ENCODE measurements around the gene CHCHD6.

Gene CHCHD6

DNA sequence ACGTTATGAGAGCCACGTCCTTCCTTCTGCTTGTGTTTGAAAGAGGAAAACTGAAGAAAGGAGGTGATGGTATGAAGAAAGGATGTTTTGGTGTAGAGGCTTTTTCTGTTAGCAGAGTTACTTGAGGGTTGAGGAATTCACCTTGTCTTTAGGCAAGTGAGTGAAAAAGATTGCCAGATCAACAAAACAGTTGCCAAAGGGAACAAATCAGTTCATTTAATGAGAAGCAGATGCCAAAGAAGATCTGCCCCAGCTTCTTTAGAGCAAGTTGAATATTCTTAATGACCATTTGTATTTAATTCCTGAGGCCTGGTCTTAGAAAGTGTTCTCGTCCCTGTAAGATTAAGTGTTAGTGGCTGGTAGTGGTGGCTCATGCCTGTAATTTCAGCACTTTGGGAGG is 2.6 kb downstream of the CHCHD6 start:
- DNase-seq = no peak

DNA sequence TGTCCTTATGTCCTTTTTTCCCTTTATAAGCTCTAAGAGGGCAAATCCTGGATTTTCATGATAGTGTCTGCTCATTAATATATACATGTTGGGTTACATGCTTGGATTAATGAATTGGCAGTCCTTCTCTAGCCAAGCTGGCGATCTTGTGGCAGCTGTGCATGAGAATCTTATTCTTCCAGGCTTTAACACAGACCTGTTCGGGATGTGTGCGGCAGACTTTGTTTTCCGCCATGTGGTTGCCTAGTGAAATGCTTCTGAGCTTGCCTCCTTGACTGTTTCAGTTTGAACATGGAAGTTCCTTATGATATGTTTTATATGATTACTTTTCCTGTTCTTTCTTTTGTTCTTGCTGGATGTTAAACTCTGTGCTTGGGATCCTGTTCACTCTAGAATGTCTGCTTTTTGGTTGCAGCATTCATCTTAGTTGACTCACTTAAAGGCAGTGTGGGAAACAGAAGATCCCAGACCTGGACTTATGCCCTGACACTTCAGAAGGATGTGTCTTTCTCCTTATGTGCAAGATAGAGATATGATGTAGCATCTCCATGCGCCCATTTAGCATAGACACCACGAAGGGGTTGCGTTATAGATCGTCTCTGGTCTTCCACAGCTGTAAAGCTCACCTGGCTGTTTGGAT is 7.2 kb downstream of the CHCHD6 start:
- no peak for DNase-seq

DNA sequence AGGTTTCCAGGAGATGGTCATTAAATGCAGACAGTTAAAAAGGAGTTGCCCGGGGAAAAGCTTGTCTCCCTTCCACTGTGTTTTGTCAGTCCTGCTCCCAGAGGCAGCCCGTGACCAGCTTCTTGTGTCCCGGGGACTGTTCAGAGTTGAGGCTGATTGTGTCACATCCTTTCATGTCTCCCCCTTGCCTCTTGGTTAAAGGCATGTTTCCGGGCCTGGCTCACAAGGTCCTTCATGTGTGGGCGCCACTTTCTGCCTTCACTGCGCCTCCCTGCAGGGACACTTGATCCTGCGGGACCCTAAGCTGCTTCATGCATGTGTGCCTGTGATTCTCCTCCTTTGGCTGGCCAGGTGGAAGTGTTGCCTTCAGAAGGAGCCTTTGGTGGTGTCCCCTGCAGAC is 9.2 kb downstream of the CHCHD6 start:
- no peak for DNase-seq

DNA sequence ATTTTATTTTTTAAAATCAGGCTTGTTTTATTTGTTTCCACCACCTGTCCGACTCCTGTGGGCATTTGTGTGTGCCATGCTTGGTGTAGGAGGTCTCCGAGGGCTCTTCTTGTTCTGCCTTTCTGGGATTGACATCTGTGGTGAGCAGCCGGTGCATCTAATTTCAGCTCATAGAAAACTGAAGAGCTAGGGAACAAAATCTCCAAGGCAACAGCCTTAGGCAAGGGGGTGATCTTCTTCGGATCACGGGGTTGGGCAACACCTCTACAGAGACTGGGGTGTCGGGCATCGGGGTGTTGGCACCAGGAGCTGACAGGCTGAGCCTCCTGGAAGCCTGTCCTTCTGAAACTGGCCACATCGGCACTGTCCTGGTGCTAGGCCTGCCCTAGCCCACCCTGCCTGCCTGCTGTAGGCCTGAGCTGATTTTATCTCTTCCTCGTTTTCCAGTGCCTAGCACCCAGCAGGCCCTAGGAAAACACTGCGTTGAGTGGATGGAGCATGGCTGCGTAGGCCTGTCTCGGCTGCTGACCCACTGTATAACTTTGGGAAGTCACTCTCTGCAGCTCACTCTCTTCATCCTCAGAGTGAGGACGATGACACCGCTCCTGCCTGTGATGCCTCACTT is 10.3 kb downstream of the CHCHD6 start:
- no peak for DNase-seq

DNA sequence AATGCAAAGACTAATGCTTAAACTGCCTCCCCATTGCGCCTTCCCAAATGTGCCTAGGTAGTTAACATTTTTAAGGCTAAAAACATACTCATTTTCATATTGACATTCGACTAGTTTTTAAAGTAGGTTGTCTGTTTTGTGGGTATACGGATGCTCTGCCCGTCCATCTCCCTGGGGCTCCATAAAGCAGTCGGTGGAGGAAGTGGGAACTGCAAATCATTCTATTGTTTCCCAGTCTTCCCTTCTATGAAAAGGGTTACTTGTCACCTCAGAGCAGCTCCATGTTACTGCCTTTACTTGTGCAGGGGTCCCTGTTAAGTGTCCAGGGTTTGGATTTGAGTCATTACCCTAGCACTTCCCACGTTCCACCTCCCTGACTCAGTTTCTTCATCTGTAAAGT is 10.9 kb downstream of the CHCHD6 start:
- DNase-seq = no peak

DNA sequence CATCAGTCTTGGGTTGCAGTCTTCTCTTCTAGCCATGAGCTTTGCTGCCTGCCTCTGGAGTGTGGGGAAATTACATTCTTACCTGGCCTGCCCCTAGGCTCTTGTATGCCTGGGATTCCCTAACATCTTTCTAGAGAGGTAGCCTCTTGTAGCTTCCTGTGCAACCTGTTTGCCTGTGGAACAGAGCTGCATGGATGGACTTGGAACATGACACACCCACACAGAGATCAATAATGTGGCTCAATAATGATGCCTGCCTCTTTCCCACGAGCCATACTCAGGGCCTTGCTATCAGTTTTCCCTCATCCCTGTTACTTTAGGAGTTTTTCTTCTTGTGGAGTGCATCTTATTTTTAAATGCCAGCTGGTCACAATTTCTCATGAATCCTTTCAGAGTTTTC is 11.4 kb downstream of the CHCHD6 start:
- no peak for DNase-seq

DNA sequence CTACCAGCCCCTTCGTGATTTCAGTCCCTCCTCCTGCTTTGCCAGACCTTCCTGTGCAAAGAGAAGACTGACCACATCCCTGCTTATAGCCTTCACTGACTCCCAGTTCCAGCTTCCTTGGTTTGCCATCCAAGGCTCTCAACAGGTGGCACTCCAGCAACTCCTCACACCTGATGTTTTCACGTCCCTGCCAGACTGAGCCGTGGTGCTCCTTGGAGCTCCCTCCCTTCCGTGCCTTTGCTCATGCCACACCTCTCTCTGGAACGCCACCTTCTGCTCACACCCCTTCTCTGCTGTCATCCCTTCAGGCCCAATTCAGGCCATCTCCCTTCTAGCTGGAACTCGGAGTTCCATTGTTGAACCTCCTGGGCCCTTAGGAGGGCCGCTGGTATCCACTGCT is 12.0 kb downstream of the CHCHD6 start:
- DNase-seq = no peak

DNA sequence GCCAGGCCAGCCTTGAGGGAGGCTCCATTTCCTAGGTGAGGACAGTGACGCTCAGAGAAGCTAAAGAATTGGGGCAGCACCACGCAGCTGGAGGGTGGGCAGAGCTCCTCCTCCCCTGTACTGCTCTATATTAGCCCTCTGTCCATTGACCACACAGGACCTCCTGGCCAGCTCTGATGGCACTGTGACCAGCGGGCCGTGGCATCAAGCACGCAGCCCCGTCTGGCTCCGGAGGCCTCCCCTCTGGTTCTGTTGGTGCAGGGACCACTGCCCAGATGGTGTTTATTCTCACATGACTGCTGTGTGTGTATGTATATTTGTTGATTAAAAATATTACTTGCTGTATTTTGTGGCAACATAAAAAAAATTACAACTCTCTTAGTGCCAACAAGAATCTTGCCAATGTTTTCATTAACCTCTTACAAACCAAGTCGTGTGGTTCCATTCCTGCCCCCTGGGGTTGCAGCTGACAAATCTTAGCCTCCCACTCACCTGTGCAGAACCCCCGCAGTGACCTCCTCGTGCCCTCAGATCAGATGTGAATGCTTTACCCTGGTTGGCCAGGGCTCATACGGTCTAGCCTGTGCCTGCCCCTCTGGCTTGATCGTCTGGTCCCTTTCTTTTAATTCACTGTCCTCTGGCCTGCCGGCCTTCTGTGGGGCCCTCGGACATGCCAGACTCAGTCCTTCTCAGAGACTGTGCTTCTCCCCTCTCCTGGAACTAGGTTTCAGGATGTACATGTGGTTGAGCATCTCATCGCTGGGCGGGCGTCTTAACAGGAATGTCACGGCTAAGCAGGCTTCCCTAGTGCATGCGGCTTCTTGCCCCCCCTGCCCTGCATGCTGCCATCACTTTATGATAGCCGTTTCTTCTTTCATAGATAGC is 14.8 kb downstream of the CHCHD6 start:
- no peak for DNase-seq

DNA sequence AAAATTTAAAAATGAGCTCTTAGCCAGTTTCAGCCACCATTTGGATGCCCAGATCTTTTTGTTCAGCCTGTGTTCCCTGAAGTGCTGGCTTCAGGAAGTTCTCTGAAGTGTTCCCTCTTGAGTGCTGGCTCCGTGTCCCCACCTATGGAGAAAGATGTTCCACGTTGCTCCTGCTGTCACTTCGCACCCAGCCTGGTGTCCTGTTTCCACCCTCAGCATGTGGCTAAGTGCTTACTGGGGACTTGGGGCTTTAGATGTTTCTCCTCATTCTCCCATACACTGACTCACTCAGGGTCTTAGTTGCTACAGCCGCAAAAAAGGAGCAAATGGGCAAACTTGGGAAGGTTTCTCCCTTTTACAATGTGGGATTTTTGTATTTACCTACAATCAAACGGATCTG is 16.6 kb downstream of the CHCHD6 start:
- no peak for DNase-seq

DNA sequence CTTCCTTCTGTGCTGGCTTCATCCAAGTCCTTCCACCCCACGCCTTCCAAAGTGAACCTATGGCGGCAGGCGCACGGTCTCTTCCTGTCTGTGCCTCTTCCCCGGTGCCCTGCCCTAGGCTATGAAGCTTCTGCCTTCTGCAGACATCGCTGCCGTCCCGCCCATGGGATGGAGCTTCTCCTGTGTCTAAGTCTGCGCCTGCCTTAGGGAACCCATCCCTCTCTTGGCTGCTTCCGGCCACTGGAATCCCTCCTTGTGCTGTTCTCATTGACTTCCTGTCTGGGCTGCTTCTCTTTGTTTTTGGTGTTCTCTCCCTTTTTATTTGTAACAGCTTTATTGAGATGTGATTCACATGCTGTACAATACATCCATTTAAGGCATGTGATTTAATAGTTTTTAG is 17.2 kb downstream of the CHCHD6 start:
- DNase-seq = no peak

DNA sequence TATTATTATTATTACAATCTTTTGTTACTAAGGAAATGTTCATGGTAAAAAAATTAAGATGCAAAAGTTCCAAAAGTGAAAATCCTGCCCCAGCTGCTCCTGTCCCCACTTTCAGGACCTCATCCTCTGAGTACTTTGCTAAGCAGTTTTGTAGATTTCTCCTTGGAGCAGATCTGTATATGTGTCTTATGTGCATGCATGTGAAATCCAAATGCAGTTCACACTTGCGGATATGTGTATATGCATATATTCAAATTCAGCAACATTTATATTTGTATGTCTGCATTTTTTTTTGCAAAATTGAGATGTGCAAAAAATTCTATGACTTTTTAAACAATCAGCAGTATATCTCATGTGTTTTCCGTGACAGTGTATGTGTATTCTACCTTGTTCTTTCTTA is 19.2 kb downstream of the CHCHD6 start:
- no peak for DNase-seq

DNA sequence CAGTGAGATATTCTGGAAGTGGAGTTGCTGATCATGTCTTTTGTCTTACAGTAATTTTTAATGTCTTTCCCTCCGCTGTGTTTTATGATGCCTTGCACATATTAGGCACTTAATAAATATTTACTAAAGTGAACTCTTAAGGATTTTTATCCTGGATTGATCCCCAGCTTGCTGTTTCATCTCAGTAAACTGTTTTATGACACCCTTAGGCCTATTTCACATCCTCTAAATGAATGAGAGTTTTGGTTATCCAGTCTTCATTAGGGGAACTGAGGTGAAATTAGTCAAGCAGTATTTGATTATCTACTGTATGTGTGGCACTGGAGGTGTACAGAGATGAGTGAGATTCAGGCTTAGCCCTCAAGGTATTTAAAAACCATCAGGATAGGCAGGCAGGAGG is 19.8 kb downstream of the CHCHD6 start:
- DNase-seq = no peak

DNA sequence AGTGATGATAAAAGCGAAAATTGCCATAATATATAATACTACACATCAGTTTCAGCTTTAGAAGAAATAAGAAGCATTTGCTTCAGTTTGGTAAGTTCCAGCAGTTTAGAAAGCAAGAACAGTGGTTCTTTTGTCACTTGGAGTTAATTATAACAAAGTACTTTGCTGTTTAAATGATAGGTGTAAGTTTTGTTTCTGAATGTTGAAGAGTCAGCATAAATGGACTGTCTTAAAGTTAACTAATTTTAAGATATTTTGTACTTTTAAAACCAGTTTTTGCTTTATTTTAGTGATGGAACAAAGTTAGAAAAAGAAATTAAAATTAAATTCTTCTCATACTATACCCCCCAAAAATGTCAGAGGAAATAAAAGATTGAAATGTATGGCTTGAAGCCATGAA is 24.6 kb downstream of the CHCHD6 start:
- DNase-seq = no peak

DNA sequence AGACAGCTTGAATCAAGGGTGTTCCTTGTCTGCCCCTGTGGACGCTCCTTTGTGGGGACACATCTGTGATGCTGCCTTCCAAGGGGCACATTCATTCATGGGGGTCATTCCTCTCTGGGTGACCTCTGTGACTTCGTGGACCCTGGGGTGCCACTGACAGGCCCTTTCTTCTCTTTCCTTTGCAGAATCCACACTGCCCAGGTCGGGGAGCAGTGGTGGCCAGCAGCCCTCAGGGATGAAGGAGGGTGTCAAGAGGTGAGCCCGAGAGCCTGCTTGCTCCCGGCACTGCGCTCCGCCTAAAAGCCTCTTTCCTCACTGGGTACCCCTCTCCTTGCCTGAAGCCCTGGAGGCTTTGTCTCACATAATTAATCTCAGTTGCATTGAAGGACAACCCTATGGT is 26.3 kb downstream of the CHCHD6 start:
- DNase-seq = no peak

DNA sequence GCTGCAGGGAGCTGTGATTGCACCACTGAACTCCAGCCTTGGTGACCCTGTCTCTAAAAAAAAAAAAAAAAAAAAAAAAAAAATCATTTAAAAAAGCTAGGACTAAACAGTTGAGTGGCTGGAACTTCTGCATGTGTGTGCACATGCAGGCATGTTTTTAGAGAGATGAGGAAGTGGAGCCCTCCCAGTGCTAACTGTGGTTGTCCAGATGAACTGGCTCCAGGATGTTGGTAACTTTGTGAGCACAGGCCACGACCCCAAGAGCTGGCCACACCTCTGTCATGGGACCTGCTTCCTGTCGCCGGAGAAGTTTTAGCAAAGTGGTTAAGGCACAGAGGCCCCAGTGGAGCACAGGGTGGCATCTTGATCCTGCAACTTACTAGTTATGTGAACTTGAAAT is 27.0 kb downstream of the CHCHD6 start:
- peak in 1 of 5 experiments; percentile 35 for DNase-seq

DNA sequence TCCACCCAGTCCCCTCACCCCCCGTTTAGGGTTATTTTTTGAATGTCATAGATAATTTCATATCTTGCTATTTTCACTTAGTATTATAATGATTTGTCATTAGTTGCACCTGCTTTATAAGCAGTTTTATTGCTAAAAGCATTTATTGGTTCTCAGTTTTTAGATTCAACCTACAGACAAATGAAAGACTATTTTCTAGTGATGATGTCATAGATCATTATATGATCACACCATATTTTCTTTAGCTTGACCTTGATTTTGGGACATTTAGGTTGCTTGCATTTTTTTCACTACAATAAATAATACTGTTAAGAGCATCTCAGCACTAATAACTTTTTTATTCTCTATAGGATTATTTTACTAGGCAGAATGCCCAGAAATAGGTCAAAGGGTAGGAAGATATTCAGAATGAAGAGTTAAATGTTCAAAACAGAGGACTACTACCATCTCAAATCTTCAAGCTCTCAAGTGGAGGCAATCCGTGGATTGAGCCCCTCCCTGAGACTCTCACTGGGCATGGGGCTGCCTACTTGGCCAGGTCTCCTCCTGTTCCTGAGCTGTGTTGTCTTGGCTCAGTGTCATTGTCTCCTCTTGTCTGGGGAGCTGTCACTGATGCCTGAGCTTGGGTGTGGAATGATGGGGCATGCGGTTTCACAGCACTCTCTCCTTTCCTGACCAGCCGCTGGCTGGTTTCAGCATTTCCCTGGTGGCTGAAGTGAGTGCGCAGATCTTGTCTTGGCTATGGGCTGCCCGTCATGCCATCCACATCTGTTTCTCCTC is 28.4 kb downstream of the CHCHD6 start:
- no peak for DNase-seq

DNA sequence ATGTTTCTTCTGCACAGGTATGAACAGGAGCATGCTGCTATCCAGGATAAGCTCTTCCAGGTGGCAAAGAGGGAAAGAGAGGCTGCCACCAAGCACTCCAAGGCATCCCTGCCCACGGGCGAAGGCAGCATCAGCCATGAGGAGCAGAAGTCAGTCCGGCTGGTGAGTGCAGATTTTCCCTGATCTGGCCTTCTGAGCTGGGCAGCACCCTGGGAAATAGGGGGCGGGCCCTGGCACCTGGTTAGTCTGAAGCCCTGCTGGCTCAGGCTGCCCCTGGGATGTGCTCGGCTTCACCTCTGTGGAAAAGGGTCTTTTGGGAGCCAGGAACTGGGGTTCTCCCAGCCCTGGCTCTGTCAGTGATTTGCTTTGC is 29.0 kb downstream of the CHCHD6 start:
- DNase-seq = no peak

DNA sequence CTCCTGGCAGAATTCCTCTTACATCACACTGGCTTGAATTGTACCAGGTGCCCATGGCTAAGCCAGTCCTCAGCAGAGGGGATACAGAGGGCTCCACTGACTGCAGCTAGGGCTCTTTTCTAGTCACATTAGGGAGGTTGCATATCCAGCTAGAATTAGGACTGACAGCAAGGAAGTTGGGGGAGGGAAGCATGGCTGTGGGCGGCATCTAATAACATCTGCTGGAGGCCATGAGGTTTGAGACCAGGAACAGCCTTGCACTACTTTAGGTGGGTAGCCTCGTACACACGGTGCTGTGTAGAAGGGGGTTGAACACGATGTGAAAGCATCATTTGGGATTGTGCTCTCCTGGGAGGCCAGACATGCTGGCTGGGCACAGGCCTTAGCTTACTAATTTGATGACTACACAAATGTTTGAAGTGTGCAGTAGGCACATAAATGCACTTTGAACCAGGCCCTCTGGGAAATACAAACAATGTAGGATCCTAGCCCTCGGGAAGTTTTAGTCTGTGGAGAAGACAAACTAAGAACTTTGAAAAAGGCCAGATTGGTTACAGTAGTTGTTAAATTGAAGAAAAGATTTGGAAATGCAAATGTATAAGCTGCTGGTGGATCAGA is 30.2 kb downstream of the CHCHD6 start:
- DNase-seq = no peak

DNA sequence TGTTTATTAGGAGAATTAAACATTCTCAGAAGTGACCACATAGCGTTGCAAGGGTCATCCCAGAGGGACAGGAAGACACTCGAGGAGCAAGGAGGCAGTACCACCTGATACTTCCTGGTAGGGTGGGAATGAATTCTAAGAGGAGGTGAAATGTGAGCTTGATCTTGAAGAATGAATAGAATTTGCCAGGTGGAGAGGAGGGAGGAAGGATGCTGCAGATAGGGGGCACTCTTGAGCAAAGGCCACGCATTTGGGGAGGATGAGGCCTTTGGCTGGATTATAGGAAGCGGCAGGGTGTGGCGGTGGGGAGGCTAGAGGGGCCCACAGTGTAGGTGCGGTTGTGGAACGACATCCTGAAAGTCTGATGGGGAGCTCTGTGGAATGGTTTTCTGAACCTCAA is 33.5 kb downstream of the CHCHD6 start:
- DNase-seq = no peak

DNA sequence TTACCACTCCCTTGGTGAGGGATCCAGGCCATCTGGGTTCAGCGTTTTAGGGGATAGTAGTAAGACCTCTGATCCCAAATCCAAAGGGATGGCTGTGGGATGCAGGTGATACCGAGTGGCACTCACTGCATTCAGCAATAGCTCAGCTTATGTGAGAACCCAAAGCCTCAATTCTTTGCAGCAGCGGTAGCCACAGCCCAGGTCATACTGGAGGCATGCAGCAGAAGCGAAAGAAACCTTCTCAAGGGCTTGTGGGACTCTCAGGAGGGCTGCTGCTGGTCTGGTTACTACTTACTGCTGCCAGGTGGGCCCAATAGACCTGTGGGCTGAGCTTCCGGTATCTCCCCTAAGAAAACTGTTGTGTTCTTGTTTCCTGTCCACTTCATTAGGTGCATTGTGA is 38.0 kb downstream of the CHCHD6 start:
- no peak for DNase-seq

DNA sequence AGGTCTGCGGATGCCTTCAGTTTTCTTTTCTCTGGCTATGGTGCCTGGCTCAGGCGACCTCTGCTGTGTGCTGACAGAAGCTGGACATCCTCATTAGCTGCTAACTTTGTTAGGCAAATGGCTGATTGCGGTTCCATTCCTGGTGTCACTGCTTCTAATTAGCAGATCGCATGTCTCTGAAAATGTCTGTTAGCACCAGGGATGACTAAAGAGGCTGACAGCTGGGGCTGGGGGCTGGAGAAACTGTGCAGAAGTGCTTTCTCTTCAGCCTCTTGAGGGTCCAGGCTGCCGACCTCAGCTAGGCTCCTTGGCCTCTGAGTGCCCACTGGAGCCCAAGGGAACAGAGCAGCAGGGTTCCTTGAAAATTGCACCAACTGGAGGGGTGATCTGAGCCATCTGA is 39.3 kb downstream of the CHCHD6 start:
- no peak for DNase-seq

DNA sequence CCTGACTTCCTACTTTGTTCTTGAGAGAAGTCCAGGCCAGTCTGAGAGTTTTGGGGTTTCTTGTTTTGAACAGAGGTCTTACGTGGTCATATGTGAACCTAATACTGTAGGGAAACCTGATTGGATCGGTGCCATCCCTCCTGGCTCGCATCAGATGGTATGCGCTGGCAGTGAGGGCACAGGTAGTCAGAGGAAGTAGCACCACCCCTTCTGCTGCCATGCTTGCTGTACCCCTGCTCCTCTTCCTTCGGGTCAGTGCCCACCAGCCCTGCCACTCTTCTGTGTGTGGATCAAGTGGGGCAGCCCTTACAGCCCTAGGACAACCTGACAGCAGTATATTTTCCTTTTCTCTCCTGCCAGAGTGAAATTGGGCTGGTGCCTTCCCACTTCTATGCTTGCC is 39.7 kb downstream of the CHCHD6 start:
- no peak for DNase-seq
